ENCODE results near the gene VEZT. TPM values are rescaled to one million over a fixed set of nuclear protein-coding genes. Genes with fewer than 3 reads are reported as not detected.
A peak's percentile ranks its signal among the peaks of the same experiment; 100 is the strongest.

The VEZT gene
- total RNA-seq, 1 experiment from 2014 or later, result 149 TPM

GRCh38 chr12:95351748-95352147 lies 134.1 kb downstream of the VEZT start:
- no TSS peak for BruUV-seq (replicated peaks)
- no peaks in the 10 kb centered on the region for H3K9me3 Mint-ChIP-seq (ENCODE audit: low read depth, unreplicated experiment)
- CTCF ChIA-PET, result no interaction called here
- H3K4me1 Mint-ChIP-seq (ENCODE audit: low read depth, unreplicated experiment), result peaks cover 8% of the 10 kb centered on the region
- H3K27ac Mint-ChIP-seq (ENCODE audit: unreplicated experiment), result no peak overlapping the region
- intact Hi-C loops (cut with micrococcal nuclease; ENCODE audit: unreplicated experiment), result no loop called here
- no peak for DNase-seq
- no peak for TF ChIP-seq CTCF (IDR thresholded peaks at IDR 0.05; ENCODE audit: unreplicated experiment)
- H3K4me3 Mint-ChIP-seq (ENCODE audit: low read depth, unreplicated experiment), result no peak overlapping the region
- no peaks in the 10 kb centered on the region for H3K36me3 Mint-ChIP-seq (ENCODE audit: insufficient read depth, unreplicated experiment)
- H3K27me3 Mint-ChIP-seq (ENCODE audit: unreplicated experiment), result no peaks in the 10 kb centered on the region

Small RNA genes within 50 kb of the gene (microRNA-seq; reads per million reads assigned to microRNA genes)
- gene MIR331 (508 reads per million, percentile 79 among the genes with 10 or more reads in this experiment), gene MIR3685 (1.4 reads per million)

Other genes with a start within 250 kb of the VEZT start
- gene NDUFA12, start 214.1 kb upstream of the VEZT start, total RNA-seq (2022), result 157 and 165 TPM in 2 replicates
- 43.9 and 50.3 TPM in 2 replicates for gene NR2C1, start 144.2 kb upstream of the VEZT start, total RNA-seq (2022)
- gene FGD6, start 340 bp upstream of the VEZT start, total RNA-seq (2022), result 64.5 and 66.6 TPM in 2 replicates

All from Calu3 (cell line).